GM20431 (cell line): ENCODE measurements around the gene POLR3E.
"Not testable (repeated sequence)": the region's sequence is repeated elsewhere in the genome, so short reads cannot be mapped to it uniquely, and the experiment has no call there.

ENCODE experiments used
- in situ Hi-C: fragments of 300-500 bp; cut with MseI, MboI; formaldehyde crosslinking; loops from one replicate; pipeline ENCODE4 v1.15.0; 2020; ENCODE audit warnings: low sequenced_read_pairs; ENCODE audit not compliant: unreplicated experiment

POLR3E gene

GRCh38 chr16:22291860-22292318, 5.3 kb upstream of the POLR3E start:
- in situ Hi-C loops, result loop anchor here (10.0 kb wide), 1 partner anchor 87 kb away; the partner anchor contains the start of gene EEF2K

GRCh38 chr16:22292320-22292719, 4.9 kb upstream of the POLR3E start:
- in situ Hi-C loops, result loop anchor here (10.0 kb wide), 1 partner anchor 88 kb away; the partner anchor contains the start of gene EEF2K

GRCh38 chr16:22293137-22294106, 3.8 kb upstream of the POLR3E start:
- in situ Hi-C loops, result loop anchor here (10.0 kb wide), 1 partner anchor 89 kb away; the partner anchor contains the start of gene EEF2K

- in situ Hi-C loops, result loop anchor here (10.0 kb wide), 1 partner anchor 92 kb away; the partner anchor contains the start of gene EEF2K
Measured at GRCh38 chr16:22296225-22297113, 740 bp upstream of the POLR3E start.

- in situ Hi-C loops, result loop anchor here (10.0 kb wide), 1 partner anchor 93 kb away; the partner anchor contains the start of gene EEF2K
Measured at GRCh38 chr16:22297871-22298733, 893 bp downstream of the POLR3E start.

- in situ Hi-C loops, result loop anchor here (10.0 kb wide), 1 partner anchor 94 kb away; the partner anchor contains the start of gene EEF2K
Measured at GRCh38 chr16:22299036-22299435, 1.8 kb downstream of the POLR3E start.

GRCh38 chr16:22300427-22301071, 3.3 kb downstream of the POLR3E start:
- in situ Hi-C loops, result no loop called here

- in situ Hi-C loops, result not testable (repeated sequence)
Measured at GRCh38 chr16:22301423-22301822, 4.2 kb downstream of the POLR3E start.

GRCh38 chr16:22302776-22303363, 5.7 kb downstream of the POLR3E start:
- in situ Hi-C loops, result no loop called here

GRCh38 chr16:22304411-22304810, 7.2 kb downstream of the POLR3E start:
- in situ Hi-C loops, result no loop called here

GRCh38 chr16:22306788-22307187, 9.6 kb downstream of the POLR3E start:
- in situ Hi-C loops, result no loop called here

GRCh38 chr16:22307838-22308237, 10.6 kb downstream of the POLR3E start:
- in situ Hi-C loops, result no loop called here

GRCh38 chr16:22308824-22309520, 11.8 kb downstream of the POLR3E start:
- in situ Hi-C loops, result no loop called here

GRCh38 chr16:22311520-22311919, 14.3 kb downstream of the POLR3E start:
- in situ Hi-C loops, result no loop called here

- in situ Hi-C loops, result no loop called here
Measured at GRCh38 chr16:22312897-22313781, 15.9 kb downstream of the POLR3E start.

- in situ Hi-C loops, result no loop called here
Measured at GRCh38 chr16:22313876-22314470, 16.8 kb downstream of the POLR3E start.
